IPS DF 19.7 (cell line): Measurements from ENCODE around the gene OCEL1.

Experiments used
- DNase-seq: peaks from one replicate; pipeline ENCODE4 v3.0.0-alpha.2; 2013; ENCODE audit warnings: low read depth, low spot score

The OCEL1 gene

DNA sequence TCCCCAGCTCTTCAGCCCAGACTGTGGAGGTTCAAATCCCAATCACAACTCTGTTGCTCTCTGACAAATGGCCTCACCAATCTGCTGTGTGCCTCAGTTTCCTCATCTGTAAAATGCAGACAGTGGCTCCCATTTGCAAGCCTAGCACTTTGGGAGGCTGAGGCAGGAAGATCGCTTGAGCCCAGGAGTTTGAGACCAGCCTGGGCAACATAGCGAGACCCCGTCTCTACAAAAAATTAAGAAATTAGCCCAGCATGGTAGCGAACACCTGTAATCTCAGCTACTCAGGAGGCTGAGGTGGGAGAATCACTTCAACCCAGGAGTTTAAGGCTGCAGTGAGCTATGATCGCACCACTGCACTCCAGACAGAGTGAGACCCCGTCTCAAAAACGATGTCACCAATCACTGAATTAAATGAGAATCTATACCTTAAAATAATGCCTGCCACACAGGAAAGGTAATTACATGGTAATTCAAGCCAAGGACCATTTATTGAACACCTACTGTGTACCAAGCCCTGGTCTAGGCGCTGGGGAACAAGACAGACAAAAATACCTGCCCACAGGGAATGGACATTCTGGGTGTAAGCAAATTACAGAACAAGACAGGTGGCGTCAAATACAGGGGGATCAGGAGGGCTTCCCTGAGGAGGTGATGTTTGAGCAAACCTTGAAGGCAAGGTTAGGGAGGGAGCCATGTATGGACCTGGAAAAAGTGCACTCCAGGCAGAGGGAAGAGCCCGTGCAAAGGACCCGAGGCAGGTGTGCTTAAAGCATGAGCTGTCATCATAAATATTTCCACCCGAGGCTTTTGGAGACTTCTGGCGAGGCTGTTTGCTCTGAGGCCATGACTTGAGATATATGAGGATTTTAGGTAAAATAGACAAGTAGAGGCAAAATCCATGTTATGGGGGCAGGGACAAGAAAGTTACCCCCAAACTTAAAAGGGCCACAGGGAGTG lies 12.0 kb downstream of the OCEL1 start:
- no peak for DNase-seq

DNA sequence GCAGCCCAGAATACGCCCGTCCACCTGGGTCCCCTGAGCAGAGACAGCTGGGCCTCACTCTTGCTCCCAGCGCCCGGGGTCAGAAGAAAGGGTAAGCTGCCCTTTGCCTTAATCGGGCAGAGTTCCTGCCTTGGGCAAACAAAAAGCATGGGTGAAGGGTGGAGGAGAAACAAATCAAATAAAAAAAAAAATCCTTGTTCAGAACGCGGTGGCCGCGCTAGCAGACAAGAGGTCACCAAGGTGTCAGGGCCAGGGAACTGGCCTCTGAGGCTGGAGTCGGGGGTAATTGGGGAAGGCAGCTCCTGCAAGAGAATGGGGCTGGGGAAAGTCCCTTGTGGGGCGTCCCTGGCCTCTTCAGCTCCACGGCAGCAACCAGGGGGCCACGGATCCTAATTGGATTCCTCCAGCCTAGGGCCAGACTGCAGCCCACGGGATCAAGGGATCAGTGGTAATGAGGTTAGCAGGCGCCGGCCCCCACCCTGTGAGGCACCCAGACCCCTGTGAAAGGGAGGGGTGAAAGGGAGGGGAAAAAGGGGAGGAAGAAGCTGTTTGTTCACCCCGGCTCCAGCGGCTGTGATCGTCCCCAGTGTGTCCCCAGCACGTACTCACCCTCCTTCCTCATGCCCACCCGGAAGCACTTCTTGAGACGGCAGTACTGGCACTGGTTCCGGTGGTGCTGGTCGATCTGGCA lies 14.2 kb downstream of the OCEL1 start:
- DNase-seq, result no peak

DNA sequence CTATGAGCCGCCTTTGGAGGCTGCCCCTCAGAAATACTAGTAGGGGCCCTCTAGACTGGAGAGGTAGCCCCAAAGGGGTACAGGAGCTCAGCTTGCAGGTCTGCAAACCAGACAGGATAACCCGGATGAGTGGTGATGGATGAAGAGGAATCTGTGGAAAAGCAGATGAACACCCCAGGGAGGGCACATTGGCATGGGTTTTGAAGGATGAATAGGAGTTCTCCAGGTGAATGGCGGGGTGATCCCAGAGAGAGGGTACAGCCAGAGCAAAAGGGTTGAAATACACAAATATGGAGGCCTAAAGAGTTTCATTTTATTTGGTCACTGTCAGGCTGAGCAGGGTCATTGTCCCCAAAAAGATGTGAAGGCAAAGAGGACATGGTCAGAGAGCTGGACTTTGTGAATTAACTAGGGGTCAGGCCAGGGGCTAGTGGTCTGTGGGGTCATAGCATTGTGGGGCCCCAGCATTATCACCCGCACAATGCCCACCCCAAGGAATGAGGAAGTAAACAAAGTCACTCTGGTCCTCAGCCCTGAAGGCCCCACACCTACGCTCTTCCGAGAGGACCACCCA lies 14.9 kb downstream of the OCEL1 start:
- no peak for DNase-seq

DNA sequence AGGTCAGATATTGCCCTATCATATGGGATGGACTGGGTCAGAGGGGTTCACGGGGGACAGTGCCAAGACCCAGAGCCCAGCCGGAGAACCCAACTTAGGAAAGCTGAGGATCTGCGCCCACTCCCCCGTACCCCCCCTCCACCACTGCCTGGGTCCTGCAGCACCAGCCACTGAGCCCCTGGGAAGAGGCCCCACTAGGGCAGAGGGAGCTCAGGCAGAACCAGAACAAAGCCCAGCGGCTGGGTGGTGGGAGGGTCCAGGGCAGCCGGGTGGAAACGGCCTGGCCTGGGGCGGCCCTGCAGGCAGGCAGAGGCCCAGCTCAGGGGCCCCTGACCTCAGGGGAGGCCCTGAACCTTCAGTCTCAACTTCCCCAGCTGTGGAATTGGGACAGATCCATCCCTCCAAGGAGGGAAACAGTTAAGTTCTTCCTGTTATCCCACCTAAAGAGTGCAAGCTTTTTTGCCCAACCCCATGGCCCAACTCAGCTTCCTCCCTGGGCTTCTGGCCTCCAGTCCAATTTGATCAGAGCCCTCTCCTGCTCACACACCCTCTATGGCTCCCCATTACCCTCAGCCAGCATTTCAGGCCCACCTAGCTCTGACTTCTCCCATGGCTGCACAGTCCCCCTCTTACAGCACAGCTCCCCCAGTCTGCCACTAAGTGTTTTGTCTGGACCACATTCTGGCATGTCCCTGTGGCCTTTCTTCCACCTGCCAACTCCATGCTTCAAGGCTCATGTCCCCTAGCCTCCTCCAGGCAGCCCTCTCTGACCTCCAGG lies 16.6 kb downstream of the OCEL1 start:
- DNase-seq, result no peak

DNA sequence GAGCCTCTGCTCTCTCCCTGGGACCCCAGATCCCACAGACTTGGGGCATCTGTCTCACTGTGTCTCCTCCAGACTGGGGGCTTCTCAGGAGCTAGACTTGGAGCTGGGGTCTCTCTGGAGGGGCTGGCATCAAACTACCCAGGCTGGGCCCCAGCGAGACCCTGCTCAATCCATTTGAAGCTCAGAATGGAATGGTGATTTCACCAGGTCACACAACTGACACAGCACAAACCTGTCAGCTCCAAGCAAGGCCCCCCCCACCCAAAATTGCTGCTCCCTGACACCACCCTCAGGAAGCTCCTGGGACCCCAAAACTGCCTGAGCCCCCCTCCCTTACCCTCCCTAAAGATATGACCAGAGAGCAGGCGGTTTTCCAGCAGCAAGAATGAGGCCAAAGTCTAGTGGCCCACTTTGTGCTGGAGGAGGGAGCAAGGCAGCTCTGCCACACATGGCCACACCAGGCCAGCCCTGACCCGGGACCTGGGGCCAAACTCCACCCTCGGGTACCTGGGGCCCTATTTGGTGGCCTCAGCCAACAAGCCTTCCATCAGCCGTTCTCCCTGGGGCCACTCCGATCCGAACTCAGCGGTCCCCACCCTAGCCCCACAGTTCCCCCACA lies 17.3 kb downstream of the OCEL1 start:
- no peak for DNase-seq

DNA sequence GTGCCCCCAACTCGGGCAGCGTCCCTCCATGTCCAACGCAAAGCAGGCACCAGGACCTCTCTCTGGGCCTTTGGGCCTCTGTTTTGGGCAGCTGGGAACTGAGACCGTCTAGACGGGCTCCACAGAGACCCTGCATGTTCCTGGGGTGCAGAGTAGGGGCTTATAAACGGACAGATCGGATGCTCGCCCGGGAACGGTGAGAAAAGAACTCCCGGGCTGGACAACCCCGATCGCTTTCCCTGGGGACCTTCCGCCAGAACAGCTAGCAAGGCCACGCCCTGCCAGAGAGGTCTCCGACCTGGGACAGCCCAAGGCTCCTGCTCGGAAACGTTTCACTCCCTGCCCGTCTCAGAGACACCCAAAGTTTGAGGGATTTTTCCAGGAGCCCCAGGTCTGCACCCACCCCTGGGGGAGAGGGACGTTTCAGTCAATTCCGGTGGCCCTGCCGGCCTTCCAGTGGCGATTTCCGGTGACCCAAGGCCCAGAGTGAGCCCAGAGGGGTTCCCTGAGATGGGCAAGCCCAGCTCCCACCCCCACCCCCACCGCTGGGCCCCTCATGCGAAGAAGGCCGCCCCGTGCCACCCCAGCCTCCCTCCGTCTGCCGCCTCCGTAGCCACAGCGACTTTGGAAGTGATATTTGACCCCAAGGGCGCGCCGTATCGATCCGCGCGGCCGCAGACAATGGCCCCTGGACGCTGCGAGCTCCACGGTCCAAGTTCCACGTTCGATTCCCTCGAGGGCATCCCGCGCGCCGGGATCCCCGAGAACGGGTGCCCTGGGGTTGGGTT lies 18.0 kb downstream of the OCEL1 start:
- no peak for DNase-seq

DNA sequence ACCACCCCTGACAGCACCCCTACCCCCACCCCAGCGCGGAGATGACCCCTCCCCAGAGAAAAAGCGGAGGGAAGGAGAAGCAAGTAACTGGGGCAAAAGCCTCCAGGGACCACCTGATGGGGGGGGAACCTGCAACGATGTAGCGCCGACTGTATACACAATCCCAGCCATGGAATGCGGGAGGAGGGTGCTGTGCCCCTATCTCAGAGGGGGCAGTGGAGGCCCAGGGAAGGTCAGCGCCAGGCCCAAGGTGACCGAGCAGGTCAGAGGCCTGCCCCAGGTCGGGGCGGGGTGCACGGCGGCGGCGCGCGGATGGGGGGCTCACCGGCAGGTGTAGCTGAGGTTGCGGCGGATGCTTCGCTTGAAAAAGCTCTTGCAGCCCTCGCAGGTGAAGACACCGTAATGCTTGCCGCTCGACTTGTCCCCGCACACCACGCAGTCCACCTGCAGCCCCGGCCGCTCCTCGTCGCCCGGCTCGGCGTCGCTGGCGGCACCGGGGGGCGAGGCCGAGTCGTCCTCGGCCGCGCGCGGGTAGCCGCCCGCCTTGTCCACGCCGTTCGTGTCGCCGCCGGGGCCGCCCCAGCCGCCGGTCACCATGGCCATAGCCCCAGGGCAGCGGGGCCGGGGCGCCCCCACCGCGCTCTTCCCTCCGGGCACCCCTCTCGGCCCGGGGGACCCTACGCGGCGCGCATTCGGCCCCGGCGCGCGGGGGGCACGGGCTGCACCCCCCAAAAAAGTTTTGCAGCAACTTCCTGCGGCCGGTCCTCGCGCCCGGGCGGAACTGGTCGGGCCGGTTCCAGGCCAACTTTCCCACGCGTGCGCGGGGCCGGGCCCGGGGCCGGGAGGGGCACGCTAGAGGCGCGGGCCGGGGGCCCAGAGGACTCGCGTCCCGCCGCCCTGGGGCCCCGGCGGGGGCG lies 18.9 kb downstream of the OCEL1 start:
- no peak for DNase-seq

DNA sequence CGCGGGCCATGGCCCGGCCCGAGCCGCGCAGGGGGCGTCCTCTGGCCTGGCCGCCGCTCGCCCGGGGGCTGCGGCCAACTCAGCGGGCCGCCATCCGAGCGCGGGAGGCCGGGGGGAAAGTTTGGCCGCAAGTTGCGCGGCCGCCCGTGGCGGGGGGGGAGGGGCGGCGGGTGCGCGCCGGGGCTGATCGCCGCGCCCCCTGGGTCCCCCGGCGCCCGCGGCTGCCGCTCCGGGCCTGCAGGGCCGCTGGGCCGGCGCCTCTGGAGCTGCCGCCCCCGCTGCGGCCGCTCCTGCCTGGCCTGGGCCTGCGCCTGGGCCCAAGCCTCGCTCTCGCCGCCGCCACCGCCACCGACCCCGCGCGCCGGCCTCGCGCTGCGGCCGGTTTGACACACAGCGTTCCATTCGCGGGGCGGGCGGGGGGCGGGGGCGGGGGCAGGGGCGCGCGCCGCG lies 19.5 kb downstream of the OCEL1 start, which contains the start of gene NR2F6:
Gene NR2F6, minus strand, starts transcription at position 385 of the 450 bp plus-strand sequence. CDS start 699 bp downstream, outside the sequence.
- DNase-seq, result no peak

DNA sequence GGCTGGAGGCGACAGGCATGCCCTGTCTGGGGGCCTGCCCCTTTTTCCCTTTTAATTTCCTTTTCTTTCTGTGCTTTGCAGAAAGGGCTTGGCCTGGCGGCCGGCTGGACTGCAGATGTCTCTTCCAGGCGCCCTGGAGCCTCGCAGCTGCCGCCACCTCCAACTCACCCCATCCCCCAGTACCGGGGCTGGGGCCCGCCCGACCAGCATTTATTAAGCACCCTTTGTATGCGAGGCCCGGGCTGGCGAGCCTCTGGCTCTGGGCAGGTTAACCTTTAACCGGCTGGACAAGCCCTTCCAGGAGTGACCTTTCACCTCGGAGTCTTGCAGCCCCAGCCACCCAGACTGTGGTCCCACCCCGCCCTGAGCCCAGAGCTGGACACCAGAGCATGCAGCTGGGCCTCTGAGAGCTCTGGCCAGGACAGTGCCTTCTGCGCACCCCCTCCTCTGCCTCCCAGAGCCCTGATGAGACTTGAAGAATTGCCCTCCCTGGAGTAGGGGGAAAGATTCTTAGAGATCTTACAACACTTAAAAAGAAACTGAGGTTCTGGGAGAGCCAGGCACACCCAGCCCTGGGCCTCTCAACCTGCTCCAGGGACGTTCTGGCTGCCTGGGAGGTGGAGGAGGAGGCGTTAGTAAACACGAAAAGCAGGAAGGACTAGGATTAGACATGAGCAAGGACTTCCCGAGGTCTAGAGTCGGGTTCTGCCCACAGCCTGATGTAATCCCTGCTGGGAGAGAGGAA lies 20.8 kb downstream of the OCEL1 start:
- DNase-seq, result no peak

DNA sequence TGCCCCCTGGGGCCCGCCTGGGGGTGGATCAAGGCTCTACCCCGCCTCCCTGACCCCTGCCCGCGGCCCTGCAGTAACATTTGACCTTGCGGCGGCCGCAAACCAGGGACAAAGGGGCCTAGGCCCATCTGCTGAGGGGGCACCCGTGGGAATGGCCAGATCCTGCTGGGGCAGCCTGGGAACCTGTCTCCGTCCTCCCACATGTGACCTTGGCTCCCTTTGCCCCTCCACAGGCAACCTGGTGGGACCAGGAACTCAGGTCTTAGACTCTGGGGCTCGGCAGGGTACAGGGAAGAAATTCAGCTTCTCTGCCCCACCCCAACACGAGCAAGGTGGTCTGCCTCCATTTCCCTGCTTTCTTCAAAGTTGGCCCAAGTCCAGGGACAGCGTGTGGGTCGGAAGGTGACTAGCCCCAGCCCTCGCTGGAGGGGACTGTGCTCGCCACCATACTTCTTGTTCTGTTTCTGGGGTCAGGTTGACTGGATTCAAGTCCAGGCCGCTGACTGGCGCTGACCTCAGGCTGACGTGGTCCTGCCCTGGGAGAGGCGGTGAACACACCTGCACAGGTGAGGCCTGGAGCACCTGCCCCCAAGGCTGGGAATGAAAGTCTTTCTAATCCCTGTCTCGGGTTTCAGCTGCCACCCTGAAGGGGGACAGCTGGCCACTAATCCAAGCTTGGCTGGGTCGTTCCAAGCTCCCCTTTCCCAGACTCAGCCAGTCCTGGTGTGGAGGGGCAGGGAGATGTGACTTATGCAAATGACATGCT lies 22.2 kb downstream of the OCEL1 start:
- DNase-seq, result no peak

DNA sequence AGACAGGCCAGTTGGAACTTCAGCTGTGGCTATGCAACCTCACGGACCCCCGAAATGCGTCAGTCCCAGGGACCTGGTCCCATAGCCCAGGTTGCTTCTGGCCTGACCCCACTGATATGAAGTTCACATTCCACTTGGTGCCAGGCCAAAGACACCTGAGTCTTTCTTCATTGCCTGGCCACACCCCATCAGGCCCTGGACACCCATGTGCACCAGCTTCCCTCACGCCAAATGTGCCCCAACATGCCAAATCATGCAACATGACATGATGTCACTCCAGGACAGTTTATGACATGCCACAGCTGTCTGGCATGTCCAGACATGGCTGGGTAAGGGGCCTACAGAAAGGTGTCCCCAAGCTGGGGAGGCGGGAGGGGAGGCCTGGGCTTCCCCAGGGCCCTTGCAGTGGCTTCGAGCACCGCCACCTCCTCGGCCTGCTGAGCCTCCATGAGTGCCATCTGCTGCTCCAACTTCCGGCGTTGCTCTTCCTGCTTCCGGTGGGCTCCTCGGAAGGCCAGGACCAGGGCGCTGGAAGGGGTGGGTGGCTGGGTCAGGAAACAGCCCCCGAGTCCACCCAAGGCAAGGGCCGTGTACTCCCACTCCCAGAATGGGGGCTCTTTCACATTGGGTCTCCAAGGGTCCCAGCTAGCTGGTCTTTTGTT lies 24.0 kb downstream of the OCEL1 start:
- DNase-seq, result no peak

DNA sequence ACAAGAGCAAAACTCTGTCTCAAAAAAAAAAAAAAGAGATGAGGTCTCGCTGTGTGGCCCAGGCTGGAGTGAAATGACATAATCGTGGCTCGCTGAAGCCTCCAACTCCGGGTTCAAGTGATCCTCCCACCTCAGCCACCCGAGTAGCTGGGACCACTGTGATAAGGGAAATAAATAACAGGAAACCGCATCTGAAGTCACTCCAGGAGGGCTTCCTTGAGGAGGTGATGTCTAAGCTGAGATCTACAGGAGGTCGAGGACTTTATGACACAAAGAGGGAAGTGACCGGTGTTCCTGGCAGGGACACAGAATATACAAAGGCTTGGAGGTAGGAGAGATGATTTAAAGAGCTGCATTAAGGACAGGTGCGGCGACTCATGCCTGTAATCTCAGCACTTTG lies 28.6 kb downstream of the OCEL1 start:
- DNase-seq, result no peak

DNA sequence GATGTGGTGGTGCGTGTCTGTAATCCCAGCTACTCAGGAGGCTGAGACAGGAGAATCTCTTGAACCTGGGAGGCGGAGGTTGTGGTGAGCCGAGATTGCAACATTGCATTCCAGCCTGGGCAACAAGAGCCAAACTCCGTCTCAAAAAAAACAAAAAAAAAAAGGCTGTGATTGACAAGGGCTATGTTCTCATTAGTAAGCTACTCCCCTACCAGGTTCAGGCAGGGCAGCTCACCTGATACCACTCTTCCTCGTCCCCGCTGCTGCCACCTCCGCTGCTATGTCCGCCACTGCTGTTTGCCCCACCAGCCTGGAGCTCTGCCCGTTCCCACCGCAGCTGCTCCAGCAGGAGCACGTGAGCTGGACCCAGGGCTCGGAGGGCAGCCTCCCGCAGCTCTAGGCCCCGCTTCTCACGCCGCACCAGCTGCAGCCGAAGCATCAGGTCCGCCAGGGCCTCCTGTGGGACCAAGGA lies 29.2 kb downstream of the OCEL1 start:
- DNase-seq, result no peak

DNA sequence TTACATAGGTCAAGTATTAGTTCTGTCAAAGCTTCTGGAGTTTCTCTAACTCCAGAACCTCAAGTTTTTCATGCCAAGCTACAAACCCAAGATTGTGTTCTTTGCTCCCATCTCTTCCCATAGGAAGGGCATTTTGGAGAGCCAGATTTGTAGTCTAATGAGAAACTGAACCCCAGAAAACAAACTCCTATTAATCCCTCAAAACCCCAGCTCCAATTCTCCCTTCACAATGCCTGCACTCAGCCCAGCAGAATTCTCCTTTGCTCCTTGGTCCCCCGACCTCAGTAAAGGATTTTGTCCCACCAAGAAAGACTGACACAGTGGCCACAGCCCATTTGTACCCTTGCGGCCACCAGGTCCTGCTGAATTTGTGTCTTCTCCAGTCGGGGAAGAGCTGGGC lies 30.1 kb downstream of the OCEL1 start:
- DNase-seq, result no peak

DNA sequence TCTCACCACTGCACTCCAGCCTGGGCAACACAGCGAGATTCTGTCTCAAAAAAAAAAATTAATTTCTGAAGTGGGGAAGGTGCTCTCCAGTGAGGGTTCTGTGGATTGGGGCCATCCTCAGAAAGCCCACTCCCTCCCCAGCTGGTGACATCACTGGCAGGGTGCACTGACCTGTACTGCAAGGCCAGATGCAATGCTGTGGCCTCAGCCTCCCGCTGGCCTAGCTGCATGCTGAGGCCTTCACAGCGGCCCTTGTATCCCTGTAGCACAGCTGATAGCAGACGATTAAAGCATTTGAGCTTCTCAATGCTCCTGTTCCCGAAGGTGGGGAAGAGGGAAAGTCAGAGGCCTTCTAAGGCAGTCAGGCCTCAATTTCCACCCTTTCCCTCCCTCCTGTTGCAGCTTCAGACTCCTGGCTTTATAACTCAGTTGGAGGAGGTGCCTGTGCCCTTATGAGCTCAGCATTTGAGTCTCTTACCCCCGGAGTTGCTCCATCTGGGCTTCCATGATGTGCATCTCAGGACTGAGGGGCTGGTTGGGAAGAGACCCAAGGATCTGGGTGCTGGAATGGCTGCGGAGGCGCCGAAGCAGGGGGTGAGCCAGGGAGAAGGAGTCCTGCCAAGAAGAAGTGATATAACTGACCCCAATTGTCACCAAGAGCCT lies 33.2 kb downstream of the OCEL1 start:
- DNase-seq, result no peak

DNA sequence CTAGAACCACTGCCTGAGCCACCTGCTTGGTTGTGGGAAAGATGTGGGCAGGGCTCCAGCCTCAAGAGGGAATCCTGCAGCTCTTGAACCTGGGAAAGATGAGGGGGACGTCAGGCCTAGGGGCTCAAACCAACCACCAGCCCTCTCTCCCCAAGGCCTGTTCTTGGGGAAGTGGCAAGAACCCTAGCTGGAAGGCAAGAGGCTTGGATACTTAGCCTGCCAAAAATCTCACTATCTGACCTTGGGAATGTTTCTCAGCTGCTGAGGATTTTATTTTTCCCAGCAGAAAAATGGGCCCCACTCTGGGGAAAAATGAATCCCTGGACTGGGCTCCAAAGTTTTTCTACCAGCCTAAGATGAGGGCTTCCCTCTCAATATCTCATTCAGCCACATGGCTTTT lies 33.9 kb downstream of the OCEL1 start:
- no peak for DNase-seq
